Stimulated activated CD4-positive, alpha-beta T cell treated with anti-CD3 and anti-CD28 coated beads, TNF-alpha, amount 100 ng/mL, for 48 hours (primary cell): ENCODE data around the gene FRMD8.

Experiments used
- DNase-seq, 3 donors: peaks; one replicate each; pipeline ENCODE4 v3.0.0-alpha.2; 2020; ENCODE audit warnings: low read depth in 3 of 3

The FRMD8 gene

GRCh38 chr11:65375012-65375411, 11.4 kb upstream of the FRMD8 start:
- DNase-seq, result no peak

GRCh38 chr11:65376138-65376713, 10.2 kb upstream of the FRMD8 start:
- no peak for DNase-seq

DNA sequence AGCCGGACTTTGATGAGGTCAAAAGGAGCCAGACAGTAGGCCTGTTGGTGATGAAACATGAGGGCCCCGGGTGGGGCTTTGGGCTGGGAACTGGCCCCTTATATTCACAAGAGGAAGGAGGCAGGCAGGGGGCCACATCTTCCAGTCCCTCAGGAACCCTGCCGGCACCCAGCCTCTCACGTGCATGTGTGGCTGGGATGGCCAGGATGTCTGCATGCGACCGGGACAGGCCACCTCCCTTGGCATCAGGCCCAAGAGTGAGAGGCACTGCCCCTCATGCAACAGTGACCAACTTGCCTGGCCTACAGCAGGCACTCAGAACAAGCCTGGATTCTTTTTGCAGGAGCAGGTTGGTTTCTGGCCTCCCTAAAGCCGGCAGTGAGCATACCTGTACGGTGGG, 9.4 kb upstream of the FRMD8 start:
- no peak for DNase-seq

DNA sequence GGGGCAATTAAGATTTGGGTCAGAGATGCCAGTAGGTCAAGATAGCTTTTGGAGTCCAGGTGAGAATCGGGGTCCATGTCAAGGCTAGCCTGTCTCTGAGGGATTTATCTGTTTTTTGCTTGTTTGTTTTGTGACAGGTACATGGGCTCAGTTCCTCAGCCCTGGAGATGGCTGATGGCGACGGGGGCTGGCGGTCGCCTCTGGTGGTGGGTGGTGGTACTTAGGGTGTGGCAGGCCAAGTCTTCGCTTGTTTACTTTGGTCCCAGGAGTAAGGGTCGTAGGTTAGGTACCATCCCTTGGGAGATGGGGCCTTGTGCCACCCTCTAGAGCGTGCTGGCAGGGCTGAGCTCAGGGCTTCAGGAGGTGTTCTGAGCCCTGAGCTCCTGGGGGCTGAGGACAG, 8.7 kb upstream of the FRMD8 start:
- DNase-seq, result no peak

GRCh38 chr11:65378208-65378927, 8.1 kb upstream of the FRMD8 start:
- DNase-seq, result no peak

DNA sequence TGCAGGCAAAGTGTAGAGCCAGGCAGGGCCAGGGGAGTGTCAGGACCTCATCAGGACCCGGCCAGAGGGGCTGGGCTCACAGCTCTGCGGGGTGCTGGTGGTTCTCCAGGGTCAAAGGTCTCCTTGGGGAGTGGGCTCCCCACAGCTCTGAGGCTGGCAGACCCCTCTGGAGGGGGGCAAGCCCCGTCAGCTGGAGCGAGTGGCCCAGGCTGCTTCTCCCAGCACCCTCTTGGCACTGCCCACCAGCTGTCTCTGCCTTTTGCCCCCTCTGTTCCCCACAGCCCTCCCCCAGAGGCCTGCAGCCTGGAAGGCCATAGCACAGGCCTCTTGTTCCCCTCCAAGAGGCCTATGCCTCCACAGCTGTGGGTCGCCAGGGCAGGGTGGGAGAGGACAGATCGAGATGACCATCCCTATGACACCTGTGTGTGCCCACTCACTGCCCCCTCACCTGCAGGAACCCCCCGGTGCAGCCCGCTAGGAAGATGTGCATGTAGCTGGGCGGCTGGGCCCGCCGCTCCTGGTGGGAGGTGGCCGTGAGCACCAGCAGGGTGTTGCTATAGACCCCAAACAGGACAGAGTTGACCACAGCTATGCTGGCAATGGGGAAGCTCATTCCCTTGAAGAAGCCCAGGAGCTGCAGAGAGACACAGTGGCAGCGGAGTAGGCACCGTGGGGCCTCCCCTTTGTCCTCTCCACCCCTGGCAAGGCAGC, 7.4 kb upstream of the FRMD8 start:
- no peak for DNase-seq

DNA sequence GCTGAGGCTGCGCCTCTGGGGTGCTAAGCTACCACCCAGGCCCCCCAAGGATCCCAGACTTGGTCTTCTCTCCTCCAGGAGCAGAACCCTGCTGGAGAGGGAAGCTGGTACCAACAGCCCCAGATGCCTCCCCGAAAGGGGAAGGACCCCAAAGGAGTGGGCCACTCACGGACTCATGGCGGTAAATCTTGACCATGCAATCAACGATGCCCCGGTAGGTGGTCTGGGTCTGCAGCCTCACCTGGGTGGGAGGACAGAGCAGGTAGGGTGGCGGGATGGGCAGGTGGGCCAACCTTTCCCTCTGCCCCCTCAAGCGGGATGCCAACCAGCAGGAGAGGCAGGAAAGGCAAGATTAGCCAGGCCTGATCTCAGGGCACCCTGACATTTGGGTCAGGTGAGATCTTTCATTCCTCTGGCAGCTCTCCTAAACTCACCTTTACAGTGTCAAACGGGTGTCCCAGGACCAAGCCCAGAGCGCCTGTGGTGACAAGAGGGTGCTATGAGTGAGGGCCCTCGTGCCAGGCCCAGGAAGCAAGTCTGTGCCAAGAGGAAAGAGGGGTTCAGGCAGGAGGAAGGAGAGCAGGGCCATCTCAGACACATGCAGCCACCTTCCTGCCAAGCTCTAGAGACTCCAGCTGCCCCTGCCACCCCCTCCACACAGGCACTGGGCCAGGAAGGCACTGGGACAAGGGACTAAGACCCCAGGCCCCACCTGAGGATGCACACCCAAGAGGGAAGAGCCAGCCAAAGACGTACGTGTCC, 6.6 kb upstream of the FRMD8 start:
- DNase-seq, result no peak

GRCh38 chr11:65380460-65381119, 5.8 kb upstream of the FRMD8 start:
- no peak for DNase-seq

- peak in 1 of 3 donors; percentile 39 for DNase-seq
Observed at GRCh38 chr11:65381716-65382032, 4.8 kb upstream of the FRMD8 start.

DNA sequence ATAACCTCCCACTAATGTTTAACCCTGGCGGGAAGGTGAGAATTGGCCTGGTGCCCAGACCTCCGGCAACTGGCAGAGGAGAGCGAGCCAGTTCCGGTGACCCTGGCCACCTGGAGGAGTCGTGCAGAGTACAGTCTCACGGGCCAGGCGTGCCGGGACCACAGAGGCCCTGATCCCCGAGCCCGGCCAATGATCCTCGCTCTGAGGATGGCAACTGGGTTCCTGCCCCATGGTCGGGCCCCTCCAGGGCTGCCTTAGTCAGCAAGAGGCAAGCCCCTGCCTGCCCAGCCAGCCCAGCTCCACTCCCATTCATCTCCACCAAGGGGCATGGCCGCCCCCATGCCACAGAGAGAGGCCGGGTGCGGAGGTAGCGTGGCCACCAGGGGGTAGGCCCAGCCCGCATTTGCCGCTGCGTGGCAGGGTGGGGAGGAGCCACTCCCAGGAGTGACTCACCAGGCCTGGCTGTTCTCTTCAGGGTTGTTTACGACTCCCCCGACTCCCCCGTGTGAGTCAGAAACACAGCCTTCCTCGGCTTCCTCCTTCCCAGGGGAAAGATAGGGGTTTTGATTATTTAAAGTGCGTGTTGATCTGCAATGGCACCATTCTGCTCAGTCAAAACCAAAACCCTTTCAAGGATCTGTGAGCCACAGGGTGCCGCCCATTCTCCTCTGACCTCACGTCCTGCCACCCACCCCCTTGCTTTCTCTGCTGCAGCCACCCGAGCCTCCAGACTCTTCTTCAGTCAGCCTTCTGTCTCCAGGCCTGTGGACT, 4.2 kb upstream of the FRMD8 start, which contains the start of gene SLC25A45:
Gene SLC25A45 (minus strand): TSS at position 614 of the 771 bp plus-strand sequence. CDS start 695 bp downstream, outside the sequence.
- peak; percentile 84 to 92 (median 91) for DNase-seq

DNA sequence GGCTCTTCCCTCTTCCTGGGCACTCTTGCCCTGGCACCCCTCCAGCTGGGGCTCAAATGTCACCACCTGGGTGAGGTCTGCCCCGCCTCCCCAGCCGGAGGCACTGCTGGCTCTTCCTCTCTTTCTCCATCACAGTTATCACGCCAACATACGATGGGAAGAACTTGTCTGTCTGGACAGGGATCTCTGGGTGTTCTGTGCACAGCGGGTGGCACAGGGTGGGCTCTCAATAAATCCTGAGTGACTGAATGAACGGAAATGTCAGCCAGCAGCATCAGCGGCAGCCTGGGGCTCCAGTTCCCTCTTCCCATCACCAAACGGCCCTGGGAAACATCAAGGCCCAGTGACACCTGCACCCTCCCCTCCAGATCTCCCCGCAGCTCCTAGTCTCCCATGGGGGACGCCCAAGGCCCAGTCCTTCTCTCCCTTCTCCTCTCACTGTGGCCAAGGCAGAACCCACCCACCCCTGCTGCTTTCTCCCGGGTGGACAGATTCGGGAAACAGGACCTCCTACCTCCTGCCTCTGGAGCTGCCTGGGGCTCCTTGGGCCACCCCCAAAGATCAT, 3.6 kb upstream of the FRMD8 start:
- DNase-seq, result no peak

- DNase-seq, result no peak
Observed at GRCh38 chr11:65383778-65384177, 2.7 kb upstream of the FRMD8 start.

- DNase-seq, result no peak
Observed at GRCh38 chr11:65384301-65384889, 2.0 kb upstream of the FRMD8 start.

DNA sequence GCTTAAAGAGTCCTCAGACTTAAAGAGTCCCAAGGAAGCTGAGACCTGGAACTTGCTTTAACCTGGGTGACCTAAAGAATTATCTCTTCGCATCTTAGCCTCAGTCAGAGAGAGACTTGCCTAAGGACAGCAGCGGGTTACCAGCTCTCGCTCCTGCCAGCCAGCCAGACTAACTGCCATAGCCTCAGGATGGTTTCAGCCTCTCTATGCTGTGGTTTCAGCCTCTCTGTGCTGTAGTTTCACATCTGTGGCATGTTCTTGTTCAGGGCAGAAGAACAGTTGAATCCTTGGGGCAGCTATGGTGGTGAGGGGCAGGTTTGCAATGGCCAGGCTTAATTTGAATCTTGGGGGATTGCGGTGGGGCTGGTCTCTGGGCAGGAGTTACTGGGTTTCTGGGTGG, 2.3 kb downstream of the FRMD8 start:
- no peak for DNase-seq

- no peak for DNase-seq
Observed at GRCh38 chr11:65389294-65389980, 3.0 kb downstream of the FRMD8 start.

- DNase-seq, result no peak
Observed at GRCh38 chr11:65390099-65390941, 3.9 kb downstream of the FRMD8 start.

GRCh38 chr11:65390996-65391395, 4.6 kb downstream of the FRMD8 start:
- no peak for DNase-seq

DNA sequence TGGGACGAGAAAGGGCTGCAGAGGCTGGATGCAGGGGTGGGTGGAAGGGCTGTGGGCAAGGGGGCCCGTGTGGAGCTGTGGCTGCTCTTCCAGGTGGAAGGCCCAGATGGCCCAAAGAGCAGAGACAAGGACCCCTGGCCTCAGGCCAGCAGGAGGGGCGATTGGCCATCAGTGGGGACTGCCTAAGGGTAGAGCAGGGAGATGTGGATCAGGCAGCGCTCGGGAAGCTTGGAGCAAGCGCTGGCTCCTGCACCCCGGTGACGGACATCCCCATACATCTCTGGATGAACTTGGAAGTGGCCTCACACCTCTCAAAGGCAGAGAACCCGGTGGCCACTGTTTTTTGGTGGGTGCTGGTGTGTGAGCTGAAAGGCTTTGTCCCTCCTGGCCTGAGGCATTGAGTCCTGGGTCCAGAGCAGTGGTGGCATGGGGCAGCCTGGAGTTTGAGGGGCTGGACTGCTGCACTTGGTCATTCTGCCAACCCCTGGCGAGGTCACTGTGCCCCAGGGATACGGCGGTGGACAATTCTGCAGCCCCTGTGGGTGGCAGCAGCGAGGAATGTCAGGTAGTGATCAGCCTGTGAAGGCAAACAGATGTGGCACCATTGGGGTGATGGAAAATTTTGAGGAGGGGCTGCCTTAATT, 5.9 kb downstream of the FRMD8 start:
- no peak for DNase-seq
